ENCODE measurements around the gene PSMB8.

- TF ChIP-seq POLR2A (IDR thresholded peaks at IDR 0.05) = peak in 1 of 2 donors; percentile 69
- peak; percentile 81 to 99 (median 98) for TF ChIP-seq CTCF (IDR thresholded peaks at IDR 0.05)
Observed at GRCh38 chr6:32838114-32838958, 5.5 kb downstream of the PSMB8 start, which contains the start of gene TAP2.

All from adrenal gland (tissue), 5 donors.